Left lung (tissue), 10 donors: ENCODE results near the gene HINFP. TPM values are rescaled to one million over a fixed set of nuclear protein-coding genes. Genes with fewer than 3 reads are reported as not detected.
"Not testable (repeated sequence)": the region's sequence is repeated elsewhere in the genome, so short reads cannot be mapped to it uniquely, and the experiment has no call there.

Source experiments
- ATAC-seq: fragments of 200-7000 bp; cut with Tn5 transposase; one replicate; pipeline ENCODE4 v1.9.1; 2020; ENCODE audit warnings: moderate library complexity
- DNase-seq, 4 donors: peaks; one replicate each; pipeline ENCODE4 v3.0.0-alpha.2; 2013 to 2020
- H3K27ac ChIP-seq, 2 donors: fragments of 200-600 bp; sonication (generic) in 1 of 2; one replicate each; pipeline versions ENCODE4 v1.5.0 to v1.8.0; 2020 to 2021
- H3K27me3 ChIP-seq, 2 donors: fragments of 200-600 bp; sonication (generic) in 1 of 2; one replicate each; pipeline versions ENCODE4 v1.5.0 to v1.8.0; 2020 to 2021
- H3K36me3 ChIP-seq, 2 donors: fragments of 200-600 bp; sonication (generic) in 1 of 2; one replicate each; pipeline versions ENCODE4 v1.5.0 to v1.8.0; 2020 to 2021
- H3K4me1 ChIP-seq, 2 donors: fragments of 200-600 bp; one replicate each; pipeline ENCODE4 v1.8.0; 2021
- H3K4me3 ChIP-seq, 2 donors: fragments of 200-600 bp; sonication (generic) in 1 of 2; one replicate each; pipeline versions ENCODE4 v1.5.0 to v1.8.0; 2020 to 2021; ENCODE audit warnings: mild to moderate bottlenecking in 1 of 2
- H3K9me3 ChIP-seq, 2 donors: fragments of 200-600 bp; sonication (generic) in 1 of 2; one replicate each; pipeline versions ENCODE4 v1.5.0 to v1.8.0; 2020 to 2021
- CTCF ChIP-seq, 2 donors: fragments of 200-600 bp; sonication (generic) in 1 of 2; IDR thresholded peaks; one replicate each; pipeline versions ENCODE4 v1.5.0 to v1.8.0; 2021; ENCODE audit warnings: antibody characterized with exemption in 2 of 2
- intact Hi-C, 2 donors: fragments of 100-400 bp; cut with DNase I; formaldehyde crosslinking; loops; one replicate each; pipeline versions ENCODE4 v1.11.2 to v1.14.2; 2022
- polyA plus RNA-seq, 6 donors: library from polyadenylated mRNA; unstranded; fragments of 120-200 nt; gene quantifications; one replicate each; pipeline ENCODE4 v1.2.1, GENCODE V29; 2013; ENCODE audit not compliant: insufficient read length in 6 of 6
- total RNA-seq, 2 donors: library from RNA; stranded (reverse); fragmentation: NEBNext Ultra II Directional; extraction: Animal tissue kit (Norgen Biotek cat#: 25700); gene quantifications; one replicate each; pipeline ENCODE4 v1.2.1, GENCODE V29; 2021
- donor health status: DM: no; HTN: yes; CAD: no.
- donor health status: DM: no; HTN: no; CAD: no.

The HINFP gene
- total and polyA plus RNA-seq, 8 donors, result 21.6 to 41.7 (median 38.4) TPM

- no peak overlapping the region for H3K27ac ChIP-seq
- intact Hi-C loops, result no loop called here
- ATAC-seq, result no peak
- H3K36me3 ChIP-seq, result peaks cover 0 to 64% of the 10 kb centered on the region in 2 donors
- H3K27me3 ChIP-seq, result no peaks in the 10 kb centered on the region
- peaks cover 0 to 7% of the 10 kb centered on the region in 2 donors for H3K4me1 ChIP-seq
- no peaks in the 10 kb centered on the region for H3K9me3 ChIP-seq
- no peak for TF ChIP-seq CTCF (IDR thresholded peaks at IDR 0.05)
- no peak for DNase-seq
- no peak overlapping the region for H3K4me3 ChIP-seq
Measured at GRCh38 chr11:119179342-119179741, 58.0 kb downstream of the HINFP start.

GRCh38 chr11:119179983-119180382 lies 58.6 kb downstream of the HINFP start:
- H3K4me3 ChIP-seq, result no peak overlapping the region
- TF ChIP-seq CTCF (IDR thresholded peaks at IDR 0.05), result no peak
- DNase-seq (no peak), ATAC-seq (no peak)
- H3K36me3 ChIP-seq, result peaks cover 0 to 58% of the 10 kb centered on the region in 2 donors
- intact Hi-C loops, result no loop called here
- no peaks in the 10 kb centered on the region for H3K9me3 ChIP-seq
- H3K27me3 ChIP-seq, result no peaks in the 10 kb centered on the region
- H3K4me1 ChIP-seq, result peaks cover 0 to 7% of the 10 kb centered on the region in 2 donors
- no peak overlapping the region for H3K27ac ChIP-seq

- TF ChIP-seq CTCF (IDR thresholded peaks at IDR 0.05), result no peak
- H3K27me3 ChIP-seq, result peaks cover 0 to 2% of the 10 kb centered on the region in 2 donors
- peaks cover 0 to 48% of the 10 kb centered on the region in 2 donors for H3K36me3 ChIP-seq
- H3K4me3 ChIP-seq, result no peak overlapping the region
- intact Hi-C loops, result no loop called here
- DNase-seq (peak in 1 of 4 donors; percentile 3), ATAC-seq (no peak)
- H3K4me1 ChIP-seq, result peaks cover 0 to 7% of the 10 kb centered on the region in 2 donors
- no peaks in the 10 kb centered on the region for H3K9me3 ChIP-seq
- peak overlapping the region in 1 of 2 donors; percentile 41 for H3K27ac ChIP-seq
Measured at GRCh38 chr11:119180729-119181676, 59.6 kb downstream of the HINFP start.

GRCh38 chr11:119181677-119182412 lies 60.5 kb downstream of the HINFP start:
- intact Hi-C loops, result no loop called here

GRCh38 chr11:119184399-119184798 lies 63.0 kb downstream of the HINFP start:
- DNase-seq, ATAC-seq: not testable (repeated sequence)

More at GRCh38 chr11:119181677-119182412, 60.5 kb downstream of the HINFP start:
- peaks cover 0 to 47% of the 10 kb centered on the region in 2 donors for H3K36me3 ChIP-seq
- H3K4me3 ChIP-seq, result no peak overlapping the region
- ATAC-seq (peak; percentile 23), DNase-seq (no peak)
- H3K4me1 ChIP-seq, result peaks cover 0 to 7% of the 10 kb centered on the region in 2 donors
- peaks cover 0 to 11% of the 10 kb centered on the region in 2 donors for H3K27me3 ChIP-seq
- H3K27ac ChIP-seq, result peak overlapping the region in 1 of 2 donors; percentile 41
- no peaks in the 10 kb centered on the region for H3K9me3 ChIP-seq
- TF ChIP-seq CTCF (IDR thresholded peaks at IDR 0.05), result no peak

More at GRCh38 chr11:119184399-119184798, 63.0 kb downstream of the HINFP start:
- Histone ChIP-seq H3K27me3 (peaks cover 0 to 24% of the 10 kb centered on the region in 2 donors), H3K36me3 (peaks cover 0 to 41% of the 10 kb centered on the region in 2 donors)
- H3K27ac ChIP-seq, H3K9me3 ChIP-seq, H3K4me3 ChIP-seq, intact Hi-C loops, H3K4me1 ChIP-seq: not testable (repeated sequence)

Other genes starting within 250 kb of the HINFP start
- under 1 TPM in 1 of 2 donors, not detected in 1; 0.10 TPM for gene CXCR5, start 237.7 kb upstream of the HINFP start, total RNA-seq
- not detected for gene CXCR5, start 237.7 kb upstream of the HINFP start, polyA plus RNA-seq
- 10 to 100 TPM; 79.4 to 88.9 TPM for gene BCL9L, start 195.7 kb upstream of the HINFP start, total RNA-seq
- 10 to 100 TPM; 33.2 to 63.0 (median 49.9) TPM for gene BCL9L, start 195.7 kb upstream of the HINFP start, polyA plus RNA-seq
- gene UPK2, start 165.3 kb upstream of the HINFP start, total RNA-seq, result not detected
- 1 to 10 TPM; 2.2 to 4.3 (median 3.5) TPM for gene UPK2, start 165.3 kb upstream of the HINFP start, polyA plus RNA-seq
- gene FOXR1, start 149.8 kb upstream of the HINFP start, total RNA-seq, result not detected
- not detected for gene FOXR1, start 149.8 kb upstream of the HINFP start, polyA plus RNA-seq
- 10 to 100 TPM; 34.5 to 53.0 TPM for gene CENATAC, start 123.4 kb upstream of the HINFP start, total RNA-seq
- gene CENATAC, start 123.4 kb upstream of the HINFP start, polyA plus RNA-seq, result 10 to 100 TPM; 35.6 to 51.5 (median 41.5) TPM
- 100 to 1,000 TPM; 786 to 872 TPM for gene RPS25, start 103.2 kb upstream of the HINFP start, total RNA-seq
- 1,000 to 10,000 TPM; 1,385 to 1,738 (median 1,562) TPM for gene RPS25, start 103.2 kb upstream of the HINFP start, polyA plus RNA-seq
- gene TRAPPC4, start 102.8 kb upstream of the HINFP start, total RNA-seq, result 10 to 100 TPM; 57.1 to 66.3 TPM
- gene TRAPPC4, start 102.8 kb upstream of the HINFP start, polyA plus RNA-seq, result 10 to 100 TPM; 72.4 to 92.7 (median 77.6) TPM
- 10 to 100 TPM; 17.8 to 19.8 TPM for gene SLC37A4, start 90.7 kb upstream of the HINFP start, total RNA-seq
- gene SLC37A4, start 90.7 kb upstream of the HINFP start, polyA plus RNA-seq, result 10 to 100 TPM; 23.1 to 28.8 (median 27.0) TPM
- 100 to 1,000 TPM; 147 to 272 TPM for gene HYOU1, start 64.4 kb upstream of the HINFP start, total RNA-seq
- gene HYOU1, start 64.4 kb upstream of the HINFP start, polyA plus RNA-seq, result 10 to 100 TPM; 66.2 to 93.7 (median 77.4) TPM
- 10 to 100 TPM; 30.5 to 35.0 TPM for gene VPS11, start 53.8 kb upstream of the HINFP start, total RNA-seq
- gene VPS11, start 53.8 kb upstream of the HINFP start, polyA plus RNA-seq, result 10 to 100 TPM; 50.5 to 61.2 (median 57.0) TPM
- 10 to 100 TPM; 16.5 to 32.0 TPM for gene HMBS, start 36.7 kb upstream of the HINFP start, total RNA-seq
- gene HMBS, start 36.7 kb upstream of the HINFP start, polyA plus RNA-seq, result 10 to 100 TPM; 21.9 to 30.7 (median 24.1) TPM
- 10 to 100 TPM; 50.3 to 56.2 TPM for gene DPAGT1, start 19.7 kb upstream of the HINFP start, total RNA-seq
- 10 to 100 TPM; 42.7 to 54.7 (median 47.8) TPM for gene DPAGT1, start 19.7 kb upstream of the HINFP start, polyA plus RNA-seq
- 10 to 100 TPM; 16.6 to 18.6 TPM for gene C2CD2L, start 14.2 kb upstream of the HINFP start, total RNA-seq
- 1 to 10 TPM; 7.3 to 9.3 (median 8.0) TPM for gene C2CD2L, start 14.2 kb upstream of the HINFP start, polyA plus RNA-seq
- gene ABCG4, start 27.5 kb downstream of the HINFP start, total RNA-seq, result under 1 TPM; 0.26 to 0.64 TPM
- 1 to 10 TPM; 1.1 to 1.5 (median 1.3) TPM for gene ABCG4, start 27.5 kb downstream of the HINFP start, polyA plus RNA-seq
- gene NLRX1, start 47.1 kb downstream of the HINFP start, total RNA-seq, result 10 to 100 TPM; 15.0 to 15.7 TPM
- gene NLRX1, start 47.1 kb downstream of the HINFP start, polyA plus RNA-seq, result 10 to 100 TPM in 5 of 6 donors, 1 to 10 TPM in 1; 9.9 to 12.5 (median 11.8) TPM
- not detected for gene NHERF4, start 63.9 kb downstream of the HINFP start, total RNA-seq
- gene NHERF4, start 63.9 kb downstream of the HINFP start, polyA plus RNA-seq, result 1 to 10 TPM in 3 of 6 donors, under 1 TPM in 3; 0.77 to 1.3 (median 1.1) TPM
- gene CBL, start 84.8 kb downstream of the HINFP start, total RNA-seq, result 10 to 100 TPM; 22.0 to 36.6 TPM
- gene CBL, start 84.8 kb downstream of the HINFP start, polyA plus RNA-seq, result 10 to 100 TPM; 18.9 to 24.5 (median 21.6) TPM
- 10 to 100 TPM; 59.5 to 87.5 TPM for gene MCAM, start 195.6 kb downstream of the HINFP start, total RNA-seq
- 100 to 1,000 TPM in 5 of 6 donors, 10 to 100 TPM in 1; 94.8 to 149 (median 123) TPM for gene MCAM, start 195.6 kb downstream of the HINFP start, polyA plus RNA-seq
- 10 to 100 TPM; 22.0 to 28.3 TPM for gene RNF26, start 212.9 kb downstream of the HINFP start, total RNA-seq
- 10 to 100 TPM; 24.1 to 37.0 (median 28.5) TPM for gene RNF26, start 212.9 kb downstream of the HINFP start, polyA plus RNA-seq
- gene C1QTNF5, start 219.3 kb downstream of the HINFP start, total RNA-seq, result 10 to 100 TPM; 20.0 to 33.3 TPM
- 10 to 100 TPM; 39.7 to 52.0 (median 46.2) TPM for gene C1QTNF5, start 219.3 kb downstream of the HINFP start, polyA plus RNA-seq
- gene MFRP, start 225.1 kb downstream of the HINFP start, total RNA-seq, result not detected
- gene MFRP, start 225.1 kb downstream of the HINFP start, polyA plus RNA-seq, result under 1 TPM in 2 of 6 donors, not detected in 4; 0.04 to 0.07 TPM